Body of pancreas (tissue), 4 donors: ENCODE data around the gene ESPN.

ENCODE experiments used
- POLR2A ChIP-seq, 3 donors: fragments of 450-650 bp; IDR thresholded peaks; one replicate each; pipeline ENCODE4 v1.6.1; 2016; ENCODE audit warnings: antibody characterized with exemption in 3 of 3, mild to moderate bottlenecking in 2 of 3
- TF ChIP-seq, protein P1 (sequence below), 7 experiments: fragments of 450-650 bp in 4 of 7; fragments of 200-600 bp in 3 of 7; sonication (generic) in 3 of 7; IDR thresholded peaks; one replicate each; pipeline ENCODE4 v1.5.1; 2016 to 2019; ENCODE audit warnings: antibody characterized with exemption in 7 of 7

DNA sequence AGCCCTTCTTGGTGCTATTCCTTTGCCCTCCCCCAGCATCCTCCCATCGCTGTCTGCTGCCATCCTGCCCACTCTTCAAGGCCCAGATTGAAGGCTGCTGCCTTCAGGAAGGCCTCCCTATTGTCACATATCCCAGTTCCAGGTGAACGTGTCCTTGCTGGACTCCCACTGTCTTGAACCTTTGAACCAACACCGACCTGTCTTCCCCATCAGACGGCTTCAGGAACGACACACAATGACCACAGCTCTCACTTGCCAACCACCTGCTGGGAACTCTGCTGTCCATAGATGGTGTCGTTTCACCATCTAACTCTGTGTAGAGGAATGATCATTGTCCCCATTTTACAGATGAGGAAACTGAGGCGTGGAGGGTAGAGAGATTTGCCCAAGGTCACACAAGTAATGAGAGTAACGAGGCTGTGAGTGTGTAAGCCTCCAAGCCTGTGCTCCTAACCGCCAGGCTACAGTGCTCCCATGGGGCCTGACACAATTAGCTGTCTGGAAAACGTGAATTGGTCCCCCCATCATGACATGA is 76.8 kb downstream of the ESPN start:
- TF ChIP-seq, protein P1, sequence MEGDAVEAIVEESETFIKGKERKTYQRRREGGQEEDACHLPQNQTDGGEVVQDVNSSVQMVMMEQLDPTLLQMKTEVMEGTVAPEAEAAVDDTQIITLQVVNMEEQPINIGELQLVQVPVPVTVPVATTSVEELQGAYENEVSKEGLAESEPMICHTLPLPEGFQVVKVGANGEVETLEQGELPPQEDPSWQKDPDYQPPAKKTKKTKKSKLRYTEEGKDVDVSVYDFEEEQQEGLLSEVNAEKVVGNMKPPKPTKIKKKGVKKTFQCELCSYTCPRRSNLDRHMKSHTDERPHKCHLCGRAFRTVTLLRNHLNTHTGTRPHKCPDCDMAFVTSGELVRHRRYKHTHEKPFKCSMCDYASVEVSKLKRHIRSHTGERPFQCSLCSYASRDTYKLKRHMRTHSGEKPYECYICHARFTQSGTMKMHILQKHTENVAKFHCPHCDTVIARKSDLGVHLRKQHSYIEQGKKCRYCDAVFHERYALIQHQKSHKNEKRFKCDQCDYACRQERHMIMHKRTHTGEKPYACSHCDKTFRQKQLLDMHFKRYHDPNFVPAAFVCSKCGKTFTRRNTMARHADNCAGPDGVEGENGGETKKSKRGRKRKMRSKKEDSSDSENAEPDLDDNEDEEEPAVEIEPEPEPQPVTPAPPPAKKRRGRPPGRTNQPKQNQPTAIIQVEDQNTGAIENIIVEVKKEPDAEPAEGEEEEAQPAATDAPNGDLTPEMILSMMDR (IDR thresholded peaks at IDR 0.05) = no peak
- no peak for TF ChIP-seq POLR2A (IDR thresholded peaks at IDR 0.05)
